ENCODE results near the gene CYP3A4.

DNA sequence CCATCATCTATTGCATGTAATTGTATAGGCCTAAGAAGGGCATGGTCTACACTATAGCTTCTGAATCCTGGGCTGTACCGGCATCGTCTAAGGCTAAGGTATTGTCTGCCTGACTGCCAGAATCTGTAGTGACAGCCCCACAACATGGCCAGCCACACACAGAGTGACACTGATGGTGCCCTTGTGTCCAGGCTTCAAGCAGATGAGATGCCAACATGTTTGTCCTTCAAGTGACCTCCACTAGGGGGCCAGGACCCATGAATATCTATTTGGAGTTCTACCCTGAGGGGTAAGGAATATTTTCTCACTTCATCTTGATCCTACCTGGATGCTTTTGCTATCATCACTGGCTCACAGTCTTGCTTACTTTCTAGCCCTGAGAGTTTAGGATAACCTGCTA is 50.5 kb downstream of the CYP3A4 start:
- no peak for TF ChIP-seq EZH2 (IDR thresholded peaks at IDR 0.05; ENCODE audit: low read length, missing control alignments)
- TF ChIP-seq, protein P1, sequence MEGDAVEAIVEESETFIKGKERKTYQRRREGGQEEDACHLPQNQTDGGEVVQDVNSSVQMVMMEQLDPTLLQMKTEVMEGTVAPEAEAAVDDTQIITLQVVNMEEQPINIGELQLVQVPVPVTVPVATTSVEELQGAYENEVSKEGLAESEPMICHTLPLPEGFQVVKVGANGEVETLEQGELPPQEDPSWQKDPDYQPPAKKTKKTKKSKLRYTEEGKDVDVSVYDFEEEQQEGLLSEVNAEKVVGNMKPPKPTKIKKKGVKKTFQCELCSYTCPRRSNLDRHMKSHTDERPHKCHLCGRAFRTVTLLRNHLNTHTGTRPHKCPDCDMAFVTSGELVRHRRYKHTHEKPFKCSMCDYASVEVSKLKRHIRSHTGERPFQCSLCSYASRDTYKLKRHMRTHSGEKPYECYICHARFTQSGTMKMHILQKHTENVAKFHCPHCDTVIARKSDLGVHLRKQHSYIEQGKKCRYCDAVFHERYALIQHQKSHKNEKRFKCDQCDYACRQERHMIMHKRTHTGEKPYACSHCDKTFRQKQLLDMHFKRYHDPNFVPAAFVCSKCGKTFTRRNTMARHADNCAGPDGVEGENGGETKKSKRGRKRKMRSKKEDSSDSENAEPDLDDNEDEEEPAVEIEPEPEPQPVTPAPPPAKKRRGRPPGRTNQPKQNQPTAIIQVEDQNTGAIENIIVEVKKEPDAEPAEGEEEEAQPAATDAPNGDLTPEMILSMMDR (conservative IDR thresholded peaks at IDR 0.05 in 1 of 2, IDR thresholded peaks at IDR 0.05 in 1 of 2; ENCODE audit: low read depth in 1 of 2, low read length in 2 of 2) = peak; percentile 21 to 33
